ENCODE data around the gene HS3ST5. TPM values are rescaled to one million over a fixed set of nuclear protein-coding genes. Genes with fewer than 3 reads are reported as not detected.
"Not testable (repeated sequence)": the region's sequence is repeated elsewhere in the genome, so short reads cannot be mapped to it uniquely, and the experiment has no call there.

The HS3ST5 gene
- total RNA-seq, 1 donor from 2014 or later = not detected

DNA sequence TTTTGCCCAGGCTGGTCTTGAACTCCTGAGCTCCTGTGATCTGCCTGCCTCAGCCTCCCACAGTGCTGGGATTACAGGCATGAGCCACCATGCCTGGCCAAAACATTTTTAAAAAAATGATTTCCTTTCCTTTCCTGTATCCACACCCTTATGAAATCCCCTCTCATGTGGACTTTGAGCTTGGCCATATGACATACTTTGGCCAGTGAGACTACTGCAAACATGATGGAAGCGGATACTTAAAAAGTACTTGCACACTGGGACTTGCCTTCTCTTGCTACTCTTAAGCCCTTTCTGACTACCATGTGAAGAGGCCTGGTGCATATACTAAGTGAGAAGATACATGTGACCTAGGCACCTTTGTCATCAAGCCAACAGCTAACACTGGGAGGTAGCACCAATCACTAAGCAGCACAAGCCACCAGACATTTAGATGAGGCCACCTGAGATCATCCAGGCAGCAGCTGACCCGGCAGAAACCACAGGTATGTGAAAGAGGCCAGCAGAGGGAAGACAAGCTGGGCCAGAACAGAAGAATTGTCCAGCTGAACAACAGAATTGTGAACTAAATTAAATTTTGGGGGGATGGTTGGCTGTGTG lies 293.4 kb downstream of the HS3ST5 start:
- H3K4me1 ChIP-seq = no peaks in the 10 kb centered on the region
- H3K4me3 ChIP-seq = no peak overlapping the region
- DNase-seq (ENCODE audit: extremely low spot score in 2 of 2) = no peak
- TF ChIP-seq, protein P1, sequence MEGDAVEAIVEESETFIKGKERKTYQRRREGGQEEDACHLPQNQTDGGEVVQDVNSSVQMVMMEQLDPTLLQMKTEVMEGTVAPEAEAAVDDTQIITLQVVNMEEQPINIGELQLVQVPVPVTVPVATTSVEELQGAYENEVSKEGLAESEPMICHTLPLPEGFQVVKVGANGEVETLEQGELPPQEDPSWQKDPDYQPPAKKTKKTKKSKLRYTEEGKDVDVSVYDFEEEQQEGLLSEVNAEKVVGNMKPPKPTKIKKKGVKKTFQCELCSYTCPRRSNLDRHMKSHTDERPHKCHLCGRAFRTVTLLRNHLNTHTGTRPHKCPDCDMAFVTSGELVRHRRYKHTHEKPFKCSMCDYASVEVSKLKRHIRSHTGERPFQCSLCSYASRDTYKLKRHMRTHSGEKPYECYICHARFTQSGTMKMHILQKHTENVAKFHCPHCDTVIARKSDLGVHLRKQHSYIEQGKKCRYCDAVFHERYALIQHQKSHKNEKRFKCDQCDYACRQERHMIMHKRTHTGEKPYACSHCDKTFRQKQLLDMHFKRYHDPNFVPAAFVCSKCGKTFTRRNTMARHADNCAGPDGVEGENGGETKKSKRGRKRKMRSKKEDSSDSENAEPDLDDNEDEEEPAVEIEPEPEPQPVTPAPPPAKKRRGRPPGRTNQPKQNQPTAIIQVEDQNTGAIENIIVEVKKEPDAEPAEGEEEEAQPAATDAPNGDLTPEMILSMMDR (IDR thresholded peaks at IDR 0.05) = no peak
- TF ChIP-seq POLR2AphosphoS5 (IDR thresholded peaks at IDR 0.05; ENCODE audit: insufficient read depth in 1 of 2, low read depth in 1 of 2) (no peak), POLR2A (IDR thresholded peaks at IDR 0.05) (no peak)
- no peaks in the 10 kb centered on the region for H3K36me3 ChIP-seq
- H3K27ac ChIP-seq = no peak overlapping the region
- intact Hi-C loops (cut with DNase I) = no loop called here
- no peaks in the 10 kb centered on the region for H3K27me3 ChIP-seq
- no peaks in the 10 kb centered on the region for H3K9me3 ChIP-seq

DNA sequence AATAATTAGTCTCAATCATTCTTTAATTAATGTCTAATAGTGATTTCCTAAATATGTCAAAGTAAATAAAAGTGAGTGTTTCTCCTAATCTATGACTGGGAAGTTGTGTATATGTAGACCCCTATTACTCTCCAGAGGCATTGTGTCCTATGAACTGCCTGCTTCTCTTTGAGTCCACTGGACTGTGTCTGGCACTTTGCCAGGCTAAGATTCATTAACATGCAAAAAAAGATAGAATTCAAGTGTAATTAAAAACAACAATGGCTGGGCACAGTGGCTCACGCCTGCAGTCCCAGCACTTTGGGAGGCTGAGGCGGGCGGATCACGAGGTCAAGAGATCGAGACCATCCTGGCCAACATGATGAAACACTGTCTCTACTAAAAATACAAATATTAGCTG lies 298.3 kb downstream of the HS3ST5 start:
- intact Hi-C loops (cut with DNase I); H3K9me3 ChIP-seq; H3K4me1 ChIP-seq; H3K36me3 ChIP-seq; H3K4me3 ChIP-seq; DNase-seq (ENCODE audit: extremely low spot score in 2 of 2); H3K27me3 ChIP-seq; H3K27ac ChIP-seq: not testable (repeated sequence)

DNA sequence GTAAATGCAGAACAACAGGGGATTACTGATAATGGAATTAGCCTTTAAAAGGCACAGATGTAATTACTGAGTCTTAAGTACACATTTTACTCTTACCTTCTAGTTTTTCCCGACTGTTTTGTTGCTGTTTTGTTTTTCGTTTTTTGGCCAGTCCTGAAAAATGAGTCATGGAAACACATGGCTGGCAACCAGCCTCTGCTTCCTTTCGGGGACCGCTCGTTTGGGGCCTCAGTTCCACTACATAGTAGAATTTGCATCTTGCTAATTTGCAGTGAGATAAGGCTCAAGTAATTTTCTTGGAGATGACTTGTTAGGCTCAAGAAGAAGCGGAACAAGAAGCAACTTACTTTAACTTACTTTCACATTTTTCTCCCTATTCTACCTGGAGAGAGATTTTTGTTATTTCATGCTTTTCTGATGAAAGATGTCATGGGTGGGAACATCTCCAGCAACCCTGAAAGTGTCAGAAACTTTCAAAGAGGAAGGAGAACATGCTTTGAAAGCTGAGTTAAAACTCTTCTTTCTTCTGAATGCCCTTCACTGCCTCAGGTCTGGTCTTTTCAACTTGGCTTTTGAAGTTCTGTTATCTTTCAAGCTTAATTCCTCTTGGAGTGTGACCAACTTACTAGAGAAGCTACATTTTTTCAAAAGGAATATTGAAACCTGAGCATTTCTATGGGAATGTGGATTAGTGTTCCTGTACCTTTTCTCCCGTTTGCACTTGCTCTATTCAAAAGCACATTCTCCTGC lies 300.4 kb downstream of the HS3ST5 start:
- no peak overlapping the region for H3K27ac ChIP-seq
- intact Hi-C loops (cut with DNase I) = no loop called here
- H3K36me3 ChIP-seq = no peaks in the 10 kb centered on the region
- no peak for DNase-seq (ENCODE audit: extremely low spot score in 2 of 2)
- no peak overlapping the region for H3K4me3 ChIP-seq
- no peaks in the 10 kb centered on the region for H3K4me1 ChIP-seq
- TF ChIP-seq, protein P1 (IDR thresholded peaks at IDR 0.05) = no peak
- TF ChIP-seq POLR2AphosphoS5 (IDR thresholded peaks at IDR 0.05; ENCODE audit: insufficient read depth in 1 of 2, low read depth in 1 of 2) (no peak), POLR2A (IDR thresholded peaks at IDR 0.05) (no peak)
- H3K9me3 ChIP-seq = no peaks in the 10 kb centered on the region
- no peaks in the 10 kb centered on the region for H3K27me3 ChIP-seq

DNA sequence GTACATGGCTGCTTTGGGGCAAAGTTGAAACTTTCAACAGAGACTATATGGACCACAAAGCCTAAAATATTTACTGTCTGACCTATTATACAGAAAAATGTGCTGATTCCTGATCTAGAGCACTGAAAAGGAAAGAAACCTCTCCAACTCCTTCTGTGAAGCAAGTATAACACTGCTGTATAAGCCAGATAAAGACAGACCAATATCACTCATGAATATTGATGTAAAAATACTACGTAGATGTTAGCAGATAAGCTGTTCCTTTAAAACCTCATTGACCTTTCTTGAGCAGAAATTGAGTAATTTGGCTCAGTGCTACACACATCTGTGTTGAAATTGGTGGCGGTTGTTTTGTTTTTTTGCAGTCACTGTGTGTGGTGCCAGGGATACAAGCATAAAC lies 302.0 kb downstream of the HS3ST5 start:
- Histone ChIP-seq H3K27ac (no peak overlapping the region), H3K4me3 (no peak overlapping the region), H3K27me3 (no peaks in the 10 kb centered on the region), H3K36me3 (no peaks in the 10 kb centered on the region), H3K9me3 (no peaks in the 10 kb centered on the region), H3K4me1 (no peaks in the 10 kb centered on the region)
- intact Hi-C loops (cut with DNase I) = no loop called here
- TF ChIP-seq POLR2A (IDR thresholded peaks at IDR 0.05) = no peak
- TF ChIP-seq, protein P1 (IDR thresholded peaks at IDR 0.05) = no peak
- no peak for TF ChIP-seq POLR2AphosphoS5 (IDR thresholded peaks at IDR 0.05; ENCODE audit: insufficient read depth in 1 of 2, low read depth in 1 of 2)
- no peak for DNase-seq (ENCODE audit: extremely low spot score in 2 of 2)

DNA sequence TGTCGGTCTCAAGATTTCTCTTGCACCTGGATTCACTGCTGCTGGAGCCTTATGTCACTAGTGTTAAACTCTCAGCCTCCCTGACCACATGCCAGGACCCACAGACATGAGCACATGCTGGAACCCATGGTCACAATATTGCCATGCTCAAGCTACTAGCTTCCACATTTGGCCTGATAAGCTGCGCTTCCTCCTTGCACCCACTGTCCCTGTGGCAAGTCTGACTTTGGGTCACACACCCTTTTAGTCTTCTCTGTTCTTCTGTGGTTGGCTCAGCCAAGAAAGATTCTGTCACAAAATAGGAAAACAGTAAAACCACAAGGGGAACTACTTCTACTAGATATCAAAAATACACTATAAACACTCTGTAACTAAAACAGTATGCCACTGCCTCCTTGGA lies 303.0 kb downstream of the HS3ST5 start:
- intact Hi-C loops (cut with DNase I) = no loop called here
- no peak for DNase-seq (ENCODE audit: extremely low spot score in 2 of 2)

More for the DNA sequence above, 303.0 kb downstream of the HS3ST5 start:
- Histone ChIP-seq H3K4me3 (no peak overlapping the region), H3K36me3 (no peaks in the 10 kb centered on the region), H3K27ac (no peak overlapping the region), H3K9me3 (no peaks in the 10 kb centered on the region), H3K4me1 (no peaks in the 10 kb centered on the region), H3K27me3 (no peaks in the 10 kb centered on the region)
- TF ChIP-seq POLR2AphosphoS5 (IDR thresholded peaks at IDR 0.05; ENCODE audit: insufficient read depth in 1 of 2, low read depth in 1 of 2) (no peak), POLR2A (IDR thresholded peaks at IDR 0.05) (no peak)
- TF ChIP-seq, protein P1 (IDR thresholded peaks at IDR 0.05) = no peak
